IMR-90 (cell line): ENCODE measurements around the gene NISCH. TPM values are rescaled to one million over a fixed set of nuclear protein-coding genes. Genes with fewer than 3 reads are reported as not detected.

Experiments used
- ATAC-seq: fragments of 200-7000 bp; cut with Tn5 transposase; 2 replicates; pipeline ENCODE4 v1.9.1; 2020; ENCODE audit warnings: low read depth, mild to moderate bottlenecking, moderate library complexity
- BruUV-seq: library from RNA; stranded (reverse); fragments of 400-500 nt; replicated peaks from 2 replicates; lab custom pipeline; 2021; lab: Mats Ljungman, UMichigan
- CTCF ChIA-PET: fragments of 300-600 bp; formaldehyde crosslinking; extraction: SDS; loops from one replicate; lab custom pipeline; 2021; ENCODE audit warnings: antibody characterized with exemption; lab: Yijun Ruan, JAX
- POLR2A ChIA-PET: fragments of 300-600 bp; sonication (Branson Sonifier 250); formaldehyde crosslinking; loops from one replicate; lab custom pipeline; 2022; ENCODE audit warnings: antibody characterized with exemption; ENCODE audit not compliant: unreplicated experiment; lab: Charles Lee
- DNase-seq: peaks from one replicate; pipeline ENCODE4 v3.0.0; 2013
- H2AFZ ChIP-seq: replicated peaks from 2 replicates; pipeline ENCODE3; 2013; ENCODE audit warnings: low read length, mild to moderate bottlenecking; ENCODE audit not compliant: poor library complexity
- H2AK5ac ChIP-seq: 2 replicates; pipeline ENCODE4 v1.6.1; 2013; ENCODE audit warnings: low read depth, low read length, inconsistent platforms
- H2AK9ac ChIP-seq: replicated peaks from 2 replicates; pipeline ENCODE3; 2013; ENCODE audit warnings: mild to moderate bottlenecking, low read depth, low read length, moderate library complexity; ENCODE audit not compliant: poor library complexity
- H2BK120ac ChIP-seq: 2 replicates; pipeline ENCODE4 v1.6.1; 2013; ENCODE audit warnings: low read depth, low read length, inconsistent platforms
- H2BK15ac ChIP-seq: 3 replicates; pipeline ENCODE4 v1.6.1; 2013; ENCODE audit warnings: low read depth, low read length, inconsistent platforms
- H2BK20ac ChIP-seq: 2 replicates; pipeline ENCODE4 v1.6.1; 2013; ENCODE audit warnings: low read depth, mild to moderate bottlenecking, inconsistent platforms, low read length, moderate library complexity
- H2BK5ac ChIP-seq: 2 replicates; pipeline ENCODE4 v1.6.1; 2013; ENCODE audit warnings: mild to moderate bottlenecking, low read depth, low read length, inconsistent platforms; ENCODE audit not compliant: poor library complexity, severe bottlenecking
- H3K14ac ChIP-seq: replicated peaks from 2 replicates; pipeline ENCODE4 v1.6.1; 2013; ENCODE audit warnings: low read depth, low read length, inconsistent platforms
- H3K18ac ChIP-seq: 2 replicates; pipeline ENCODE4 v1.6.1; 2013; ENCODE audit warnings: low read depth, low read length, control low read depth
- H3K23ac ChIP-seq: 2 replicates; pipeline ENCODE4 v1.6.1; 2013; ENCODE audit warnings: low read depth, low read length, inconsistent platforms
- H3K27ac ChIP-seq: 2 replicates; pipeline ENCODE4 v1.5.1; 2013; ENCODE audit warnings: mild to moderate bottlenecking, control low read depth, low read length; ENCODE audit not compliant: insufficient read depth
- H3K27me3 ChIP-seq: 2 replicates; pipeline ENCODE4 v1.6.1; 2013; ENCODE audit warnings: low read length; ENCODE audit not compliant: control insufficient read depth, insufficient read depth
- H3K36me3 ChIP-seq: 2 replicates; pipeline ENCODE4 v1.6.1; 2013; ENCODE audit warnings: low read length, mixed read lengths; ENCODE audit not compliant: control insufficient read depth, insufficient read depth
- H3K4ac ChIP-seq: 2 replicates; pipeline ENCODE4 v1.6.1; 2013; ENCODE audit warnings: low read depth, low read length, inconsistent platforms
- H3K4me1 ChIP-seq: 2 replicates; pipeline ENCODE4 v1.6.1; 2013; ENCODE audit warnings: low read length, mixed read lengths; ENCODE audit not compliant: control insufficient read depth, insufficient read depth
- H3K4me2 ChIP-seq: 2 replicates; pipeline ENCODE4 v1.6.1; 2013; ENCODE audit warnings: low read depth, mild to moderate bottlenecking, control low read depth, low read length, moderate library complexity
- H3K4me3 ChIP-seq: 2 replicates; pipeline ENCODE4 v1.5.1; 2013; ENCODE audit warnings: low read depth, mild to moderate bottlenecking, control low read depth, low read length, moderate library complexity; ENCODE audit not compliant: insufficient read depth
- H3K56ac ChIP-seq: 2 replicates; pipeline ENCODE4 v1.6.1; 2013; ENCODE audit warnings: low read length, inconsistent platforms; ENCODE audit not compliant: insufficient read depth; ENCODE audit errors: extremely low read depth
- H3K79me1 ChIP-seq, 2 experiments: 2 replicates each; pipeline ENCODE4 v1.6.1; 2013; ENCODE audit warnings: low read length in 2 of 2, inconsistent platforms in 1 of 2, low read depth in 1 of 2
- H3K9ac ChIP-seq: 2 replicates; pipeline ENCODE4 v1.6.1; 2013; ENCODE audit warnings: low read depth, low read length, control low read depth
- H3K9me1 ChIP-seq: 2 replicates; pipeline ENCODE4 v1.6.1; 2013; ENCODE audit warnings: low read length, inconsistent platforms; ENCODE audit not compliant: insufficient read depth
- H3K9me3 ChIP-seq: 2 replicates; pipeline ENCODE4 v1.6.1; 2013; ENCODE audit warnings: low read length; ENCODE audit not compliant: control insufficient read depth, insufficient read depth
- H4K20me1 ChIP-seq: 2 replicates; pipeline ENCODE4 v1.6.1; 2013; ENCODE audit warnings: low read length, inconsistent platforms; ENCODE audit not compliant: insufficient read depth
- H4K5ac ChIP-seq: 2 replicates; pipeline ENCODE4 v1.6.1; 2013; ENCODE audit warnings: mild to moderate bottlenecking, low read depth, low read length, control low read depth
- H4K8ac ChIP-seq, 2 experiments: 2 replicates each; pipeline ENCODE4 v1.6.1; 2013; ENCODE audit warnings: low read depth in 2 of 2, low read length in 2 of 2, control low read depth in 1 of 2, inconsistent platforms in 1 of 2
- H4K91ac ChIP-seq: 2 replicates; pipeline ENCODE4 v1.6.1; 2013; ENCODE audit warnings: low read depth, low read length, inconsistent platforms; ENCODE audit not compliant: insufficient read depth
- WGBS, 2 experiments: methylation state at CpG; one replicate each; pipeline versions ENCODE4 v1.1.5 to v1.1.7; 2013; ENCODE audit warnings: missing lambda C conversion rate in 2 of 2; ENCODE audit not compliant: insufficient read length in 1 of 2; ENCODE audit errors: extremely low coverage in 2 of 2; 5-methylcytosine and 5-hydroxymethylcytosine counted together
- dilution Hi-C: fragments of 300-500 bp; cut with HindIII; formaldehyde crosslinking; loops from one replicate; pipeline ENCODE4 v1.14.3; 2018; ENCODE audit warnings: low sequenced_read_pairs; ENCODE audit not compliant: unreplicated experiment
- in situ Hi-C: fragments of 300-500 bp; cut with MboI; formaldehyde crosslinking; loops from 3 replicates; pipeline ENCODE4 v1.14.3; 2019; ENCODE audit warnings: low sequenced_read_pairs, inconsistent platforms, mixed read lengths
- intact Hi-C: fragments of 100-400 bp; cut with micrococcal nuclease; formaldehyde crosslinking; loops from 2 replicates; pipeline ENCODE4 v1.10.0; 2022
- polyA plus RNA-seq, 3 experiments: library from polyadenylated mRNA; depleted of rRNA; stranded (reverse); fragments of >200 nt; gene quantifications; 2 replicates each; pipeline ENCODE4 v1.2.3, GENCODE V29; 2012; ENCODE audit warnings: low replicate concordance in 1 of 3
- total RNA-seq: library from RNA; depleted of rRNA; stranded (reverse); fragments of >200 nt; gene quantifications from 2 replicates; pipeline ENCODE4 v1.2.3, GENCODE V29; 2012
- TF ChIP-seq, protein P1 (sequence below): fragments of 150-350 bp; IDR thresholded peaks from 2 replicates; pipeline ENCODE4 v1.6.1; 2016; ENCODE audit warnings: low read depth, mild to moderate bottlenecking, low read length, moderate library complexity, borderline replicate concordance

Gene NISCH
- total and polyA plus RNA-seq, 2 of the 4 experiments (the other 2 are of a cell fraction): 36.9 to 86.0 TPM

DNA sequence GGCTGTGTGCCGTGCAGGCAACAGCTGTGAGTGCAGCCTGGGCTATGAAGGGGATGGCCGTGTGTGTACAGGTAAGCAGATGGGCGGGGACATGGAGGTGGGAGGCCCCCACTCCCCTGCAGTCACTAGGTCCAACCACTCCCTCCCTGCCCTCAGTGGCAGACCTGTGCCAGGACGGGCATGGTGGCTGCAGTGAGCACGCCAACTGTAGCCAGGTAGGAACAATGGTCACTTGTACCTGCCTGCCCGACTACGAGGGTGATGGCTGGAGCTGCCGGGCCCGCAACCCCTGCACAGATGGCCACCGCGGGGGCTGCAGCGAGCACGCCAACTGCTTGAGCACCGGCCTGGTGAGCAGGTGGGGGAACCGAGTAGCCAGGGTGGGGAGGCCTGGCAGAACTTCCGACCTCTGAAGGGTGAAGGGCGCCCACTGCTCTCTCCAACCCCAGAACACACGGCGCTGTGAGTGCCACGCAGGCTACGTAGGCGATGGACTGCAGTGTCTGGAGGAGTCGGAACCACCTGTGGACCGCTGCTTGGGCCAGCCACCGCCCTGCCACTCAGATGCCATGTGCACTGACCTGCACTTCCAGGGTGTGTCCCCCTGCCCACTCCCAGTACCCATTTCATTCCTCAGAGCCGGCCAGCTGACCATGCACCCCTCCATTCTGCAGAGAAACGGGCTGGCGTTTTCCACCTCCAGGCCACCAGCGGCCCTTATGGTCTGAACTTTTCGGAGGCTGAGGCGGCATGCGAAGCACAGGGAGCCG lies 66.7 kb downstream of the NISCH start:
- Histone ChIP-seq H2AK5ac (no peak overlapping the region), H3K4me1 (peaks cover 1% of the 10 kb centered on the region; the same call in 1 of the 2 replicates), H4K8ac (no peak overlapping the region), H2BK20ac (no peak overlapping the region), H2BK15ac (no peak overlapping the region), H3K9ac (no peak overlapping the region), H3K4me3 (no peak overlapping the region), H3K9me1 (peaks cover 11% of the 10 kb centered on the region; the same call in 1 of the 2 replicates), H2AK9ac (peak overlapping the region; percentile 78), H3K18ac (no peak overlapping the region), H3K56ac (no peak overlapping the region), H4K5ac (no peak overlapping the region), H3K36me3 (peaks cover 36% of the 10 kb centered on the region), H3K23ac (no peak overlapping the region), H3K27ac (no peak overlapping the region), H3K14ac (no peak overlapping the region), H3K4ac (no peak overlapping the region), H3K9me3 (no peaks in the 10 kb centered on the region), H2AFZ (no peak overlapping the region), H3K4me2 (no peak overlapping the region), H4K20me1 (peaks cover 6% of the 10 kb centered on the region), H2BK5ac (no peak overlapping the region), H2BK120ac (no peak overlapping the region), H4K91ac (no peak overlapping the region), H3K27me3 (no peaks in the 10 kb centered on the region; the same call in 1 of the 2 replicates), H3K79me1 (peaks cover 0 to 18% of the 10 kb centered on the region in 2 experiments; a peak in 2 of 4 replicates)
- ATAC-seq (no peak), DNase-seq (no peak)
- 90% methylated on average over 18 of the region's 33 CpGs; no CpG with 5 or more reads in 1 of the 2 experiments for WGBS, 2 experiments
- POLR2A ChIA-PET: no interaction called here
- dilution Hi-C loops (no loop called here), intact Hi-C loops (no loop called here), in situ Hi-C loops (no loop called here)
- TF ChIP-seq, protein P1, sequence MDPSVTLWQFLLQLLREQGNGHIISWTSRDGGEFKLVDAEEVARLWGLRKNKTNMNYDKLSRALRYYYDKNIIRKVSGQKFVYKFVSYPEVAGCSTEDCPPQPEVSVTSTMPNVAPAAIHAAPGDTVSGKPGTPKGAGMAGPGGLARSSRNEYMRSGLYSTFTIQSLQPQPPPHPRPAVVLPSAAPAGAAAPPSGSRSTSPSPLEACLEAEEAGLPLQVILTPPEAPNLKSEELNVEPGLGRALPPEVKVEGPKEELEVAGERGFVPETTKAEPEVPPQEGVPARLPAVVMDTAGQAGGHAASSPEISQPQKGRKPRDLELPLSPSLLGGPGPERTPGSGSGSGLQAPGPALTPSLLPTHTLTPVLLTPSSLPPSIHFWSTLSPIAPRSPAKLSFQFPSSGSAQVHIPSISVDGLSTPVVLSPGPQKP: no peak
- BruUV-seq: no TSS peak
- CTCF ChIA-PET: no interaction called here
